ENCODE measurements around the gene KCNMA1.

KCNMA1 gene

DNA sequence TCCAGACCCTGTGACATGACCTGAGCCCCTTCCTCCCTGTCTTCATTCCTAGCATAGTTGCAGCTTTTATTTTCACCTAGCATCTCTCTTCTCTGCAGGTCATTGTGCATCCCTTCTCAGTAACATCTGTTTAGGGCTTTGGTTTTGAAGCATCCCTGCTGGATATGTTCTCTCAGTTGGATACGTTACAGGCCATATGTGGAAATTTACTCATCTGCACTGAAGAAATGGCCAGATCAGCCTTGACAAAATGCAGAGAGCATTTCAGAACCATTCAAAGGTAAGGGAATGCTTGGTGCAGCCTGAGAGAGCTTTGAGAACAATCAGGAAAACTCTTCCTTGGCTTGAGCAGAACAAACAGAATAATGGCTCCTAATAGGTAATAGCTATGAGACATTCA lies 647.0 kb downstream of the KCNMA1 start:
- Mint-ChIP-seq H3K36me3 (ENCODE audit: low read depth) (no peaks in the 10 kb centered on the region), H3K27ac (no peak overlapping the region), H3K9me3 (no peaks in the 10 kb centered on the region), H3K4me1 (ENCODE audit: low read depth) (no peaks in the 10 kb centered on the region), H3K4me3 (no peak overlapping the region), H3K27me3 (ENCODE audit: low read depth) (no peaks in the 10 kb centered on the region)

DNA sequence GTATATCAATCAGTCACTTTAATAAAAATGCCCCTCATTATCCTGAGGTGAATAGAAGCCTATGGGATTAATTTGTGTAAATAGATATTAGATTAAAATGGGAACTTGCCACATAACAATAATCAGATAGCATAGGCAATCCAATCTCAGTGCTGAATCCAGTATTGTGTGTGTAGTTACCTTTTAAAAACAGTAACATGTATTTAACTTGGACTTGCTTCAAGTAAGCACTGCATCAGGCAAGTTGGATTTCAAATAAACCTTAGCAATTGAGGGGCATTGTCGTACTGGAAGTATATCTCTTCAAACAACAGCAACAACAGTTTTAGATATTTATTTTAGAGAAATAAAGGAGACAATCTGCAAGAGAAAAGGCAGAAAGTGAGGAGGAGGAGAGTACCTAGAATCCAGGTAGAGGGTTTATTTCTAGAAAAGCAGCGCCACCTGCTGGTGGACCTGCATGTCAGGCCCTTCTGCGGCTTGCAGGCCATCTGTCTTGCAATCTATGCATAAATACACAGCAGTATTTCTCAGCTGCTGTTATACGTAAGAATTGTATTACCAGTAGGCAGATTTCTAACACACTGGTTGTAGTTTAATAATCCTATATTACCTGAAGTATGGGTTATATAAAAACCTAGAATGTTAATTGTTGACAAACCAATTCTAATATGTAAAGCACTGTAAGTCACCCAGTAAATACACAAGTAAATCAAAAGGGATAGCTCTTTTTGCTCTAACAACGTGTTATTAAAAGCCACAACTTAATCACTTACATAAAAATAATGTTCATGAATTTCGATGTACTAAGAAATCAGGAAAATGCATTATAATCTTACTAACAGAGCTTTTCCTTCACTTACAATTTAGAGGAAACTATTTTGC lies 652.8 kb downstream of the KCNMA1 start:
- Mint-ChIP-seq H3K36me3 (ENCODE audit: low read depth) (no peaks in the 10 kb centered on the region), H3K4me1 (ENCODE audit: low read depth) (no peaks in the 10 kb centered on the region), H3K9me3 (no peaks in the 10 kb centered on the region)

GRCh38 chr10:76983624-76984023 lies 654.0 kb downstream of the KCNMA1 start:
- Mint-ChIP-seq H3K4me1 (ENCODE audit: low read depth) (no peaks in the 10 kb centered on the region), H3K27ac (no peak overlapping the region), H3K4me3 (no peak overlapping the region), H3K36me3 (ENCODE audit: low read depth) (no peaks in the 10 kb centered on the region), H3K9me3 (no peaks in the 10 kb centered on the region), H3K27me3 (ENCODE audit: low read depth) (no peaks in the 10 kb centered on the region)

More for the DNA sequence above, 652.8 kb downstream of the KCNMA1 start:
- H3K4me3 Mint-ChIP-seq: no peak overlapping the region
- H3K27ac Mint-ChIP-seq: no peak overlapping the region
- no peaks in the 10 kb centered on the region for H3K27me3 Mint-ChIP-seq (ENCODE audit: low read depth)

GRCh38 chr10:76982671-76983070 lies 654.9 kb downstream of the KCNMA1 start:
- no peak overlapping the region for H3K4me3 Mint-ChIP-seq

DNA sequence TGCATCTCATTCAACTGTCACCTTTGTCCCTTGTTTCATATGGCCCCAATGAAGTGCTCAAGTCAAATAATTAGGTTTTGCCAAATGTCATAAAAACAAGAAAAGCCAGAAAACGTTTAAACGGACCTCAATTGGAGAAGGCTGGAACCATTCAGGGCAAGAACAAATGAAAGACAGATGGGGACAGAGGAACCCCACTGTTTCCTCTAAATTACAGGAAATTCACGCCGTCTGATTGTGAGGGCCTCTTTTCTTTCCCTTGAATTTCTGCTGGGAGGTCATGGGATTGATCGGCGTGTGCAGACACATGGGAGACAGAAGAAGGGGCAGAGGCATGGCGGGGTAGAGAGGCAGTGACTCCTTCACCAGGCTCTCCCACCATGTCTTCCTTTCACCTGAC lies 656.4 kb downstream of the KCNMA1 start:
- Mint-ChIP-seq H3K27ac (no peak overlapping the region), H3K9me3 (no peaks in the 10 kb centered on the region), H3K27me3 (ENCODE audit: low read depth) (no peaks in the 10 kb centered on the region), H3K36me3 (ENCODE audit: low read depth) (no peaks in the 10 kb centered on the region), H3K4me3 (no peak overlapping the region), H3K4me1 (ENCODE audit: low read depth) (no peaks in the 10 kb centered on the region)

More at GRCh38 chr10:76982671-76983070, 654.9 kb downstream of the KCNMA1 start:
- Mint-ChIP-seq H3K27ac (no peak overlapping the region), H3K36me3 (ENCODE audit: low read depth) (no peaks in the 10 kb centered on the region), H3K9me3 (no peaks in the 10 kb centered on the region), H3K27me3 (ENCODE audit: low read depth) (no peaks in the 10 kb centered on the region), H3K4me1 (ENCODE audit: low read depth) (no peaks in the 10 kb centered on the region)

GRCh38 chr10:76977901-76978300 lies 659.7 kb downstream of the KCNMA1 start:
- Mint-ChIP-seq H3K4me3 (no peak overlapping the region), H3K27ac (no peak overlapping the region), H3K27me3 (ENCODE audit: low read depth) (peaks cover 4% of the 10 kb centered on the region), H3K36me3 (ENCODE audit: low read depth) (no peaks in the 10 kb centered on the region), H3K4me1 (ENCODE audit: low read depth) (no peaks in the 10 kb centered on the region), H3K9me3 (no peaks in the 10 kb centered on the region)

DNA sequence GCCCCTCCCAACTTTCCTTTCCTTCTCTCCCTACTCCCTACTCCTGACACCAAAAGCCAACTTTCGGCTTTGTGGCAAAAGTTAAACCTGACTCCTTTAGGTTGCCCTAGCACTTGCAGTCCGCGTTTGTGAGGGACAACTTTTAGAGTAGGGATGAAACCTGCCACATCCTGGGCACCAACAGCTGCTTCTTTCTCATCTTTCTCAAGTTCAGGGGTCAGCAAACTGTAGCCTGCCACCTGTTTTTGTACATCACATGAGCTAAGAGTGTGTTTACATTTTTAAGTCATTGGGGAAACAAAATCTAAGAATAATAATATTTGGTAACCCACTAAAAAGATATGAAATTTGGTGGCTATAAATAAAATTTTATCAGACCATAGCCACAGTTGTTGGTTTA lies 660.6 kb downstream of the KCNMA1 start:
- Mint-ChIP-seq H3K27ac (no peak overlapping the region), H3K36me3 (ENCODE audit: low read depth) (no peaks in the 10 kb centered on the region), H3K4me1 (ENCODE audit: low read depth) (no peaks in the 10 kb centered on the region), H3K27me3 (ENCODE audit: low read depth) (peaks cover 4% of the 10 kb centered on the region), H3K4me3 (no peak overlapping the region), H3K9me3 (no peaks in the 10 kb centered on the region)

- no peak overlapping the region for H3K4me3 Mint-ChIP-seq
- H3K4me1 Mint-ChIP-seq (ENCODE audit: low read depth): no peaks in the 10 kb centered on the region
- peaks cover 4% of the 10 kb centered on the region for H3K27me3 Mint-ChIP-seq (ENCODE audit: low read depth)
- H3K27ac Mint-ChIP-seq: no peak overlapping the region
- H3K9me3 Mint-ChIP-seq: no peaks in the 10 kb centered on the region
- no peaks in the 10 kb centered on the region for H3K36me3 Mint-ChIP-seq (ENCODE audit: low read depth)
Observed at GRCh38 chr10:76976142-76976541, 661.5 kb downstream of the KCNMA1 start.

DNA sequence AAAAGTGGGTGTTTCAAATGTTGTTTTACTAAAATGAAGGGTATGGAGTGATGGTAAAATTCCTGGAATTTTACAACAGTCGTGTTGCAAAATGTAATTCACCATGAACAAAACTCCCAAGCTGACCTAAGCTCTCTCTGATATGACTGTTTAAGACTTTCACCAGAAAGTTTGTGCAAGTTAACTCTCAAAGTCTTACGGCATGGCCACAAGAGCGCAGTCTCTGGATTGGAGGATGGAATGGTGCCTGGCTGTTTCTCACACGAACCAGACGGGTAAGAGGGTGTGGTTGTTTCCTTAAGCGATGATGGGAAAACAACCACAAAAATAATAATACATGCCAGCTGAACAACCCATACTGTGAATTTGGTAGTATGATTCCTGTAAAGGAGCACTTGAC lies 662.5 kb downstream of the KCNMA1 start:
- H3K36me3 Mint-ChIP-seq (ENCODE audit: low read depth): no peaks in the 10 kb centered on the region
- H3K4me1 Mint-ChIP-seq (ENCODE audit: low read depth): no peaks in the 10 kb centered on the region
- peaks cover 4% of the 10 kb centered on the region for H3K27me3 Mint-ChIP-seq (ENCODE audit: low read depth)
- no peak overlapping the region for H3K4me3 Mint-ChIP-seq
- H3K9me3 Mint-ChIP-seq: no peaks in the 10 kb centered on the region
- H3K27ac Mint-ChIP-seq: no peak overlapping the region

- H3K9me3 Mint-ChIP-seq: no peaks in the 10 kb centered on the region
- no peaks in the 10 kb centered on the region for H3K4me1 Mint-ChIP-seq (ENCODE audit: low read depth)
- H3K27me3 Mint-ChIP-seq (ENCODE audit: low read depth): peaks cover 4% of the 10 kb centered on the region
- H3K4me3 Mint-ChIP-seq: no peak overlapping the region
- H3K36me3 Mint-ChIP-seq (ENCODE audit: low read depth): no peaks in the 10 kb centered on the region
- H3K27ac Mint-ChIP-seq: no peak overlapping the region
Observed at GRCh38 chr10:76974017-76974691, 663.5 kb downstream of the KCNMA1 start.

DNA sequence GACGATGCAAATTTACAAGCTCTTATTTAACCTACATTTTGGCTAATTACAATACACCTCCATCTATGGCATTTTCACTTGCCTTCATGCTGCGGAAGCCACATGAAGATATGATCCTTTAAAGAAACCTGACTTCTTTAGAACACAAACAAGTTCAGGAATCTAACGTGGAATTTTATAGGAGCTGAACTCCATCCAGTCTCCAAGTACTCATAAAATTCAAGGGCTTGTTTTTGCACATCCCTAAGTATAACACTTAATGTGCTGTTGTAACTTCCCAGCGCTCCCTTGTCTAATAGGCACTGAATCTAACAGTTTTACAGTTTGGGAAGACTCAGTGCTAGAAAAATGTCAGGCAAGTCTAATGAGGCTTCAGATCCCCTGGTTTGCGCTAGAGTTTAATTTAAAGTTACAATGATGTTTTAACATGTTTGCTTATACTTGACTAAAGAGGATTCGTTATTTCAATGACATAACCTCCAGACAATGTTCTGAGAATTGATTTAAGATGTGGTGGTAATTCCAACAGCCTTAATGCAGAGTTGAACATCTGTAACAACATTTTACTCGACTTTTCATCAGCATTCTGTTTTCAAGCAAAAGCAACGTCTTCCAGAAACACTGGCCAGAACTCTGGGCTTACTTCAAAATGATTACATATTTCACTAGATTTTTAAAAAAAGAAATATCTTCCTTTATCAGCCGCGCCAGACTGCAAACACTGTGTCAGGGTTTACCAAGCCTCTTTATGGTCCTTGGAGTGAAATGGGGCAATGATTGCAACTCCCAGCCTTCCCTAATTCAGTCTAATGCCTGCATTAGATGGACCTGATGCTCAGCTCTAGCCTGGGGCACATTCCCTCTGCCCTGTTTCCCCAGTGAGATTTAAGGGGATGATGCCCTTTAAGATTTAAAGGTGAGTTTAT lies 664.3 kb downstream of the KCNMA1 start:
- Mint-ChIP-seq H3K27ac (no peak overlapping the region), H3K4me1 (ENCODE audit: low read depth) (no peaks in the 10 kb centered on the region), H3K36me3 (ENCODE audit: low read depth) (no peaks in the 10 kb centered on the region), H3K4me3 (no peak overlapping the region), H3K9me3 (no peaks in the 10 kb centered on the region), H3K27me3 (ENCODE audit: low read depth) (peaks cover 4% of the 10 kb centered on the region)

GRCh38 chr10:76972541-76972940 lies 665.1 kb downstream of the KCNMA1 start:
- Mint-ChIP-seq H3K4me1 (ENCODE audit: low read depth) (no peaks in the 10 kb centered on the region), H3K9me3 (no peaks in the 10 kb centered on the region), H3K36me3 (ENCODE audit: low read depth) (no peaks in the 10 kb centered on the region), H3K4me3 (no peak overlapping the region), H3K27ac (no peak overlapping the region), H3K27me3 (ENCODE audit: low read depth) (peaks cover 4% of the 10 kb centered on the region)

DNA sequence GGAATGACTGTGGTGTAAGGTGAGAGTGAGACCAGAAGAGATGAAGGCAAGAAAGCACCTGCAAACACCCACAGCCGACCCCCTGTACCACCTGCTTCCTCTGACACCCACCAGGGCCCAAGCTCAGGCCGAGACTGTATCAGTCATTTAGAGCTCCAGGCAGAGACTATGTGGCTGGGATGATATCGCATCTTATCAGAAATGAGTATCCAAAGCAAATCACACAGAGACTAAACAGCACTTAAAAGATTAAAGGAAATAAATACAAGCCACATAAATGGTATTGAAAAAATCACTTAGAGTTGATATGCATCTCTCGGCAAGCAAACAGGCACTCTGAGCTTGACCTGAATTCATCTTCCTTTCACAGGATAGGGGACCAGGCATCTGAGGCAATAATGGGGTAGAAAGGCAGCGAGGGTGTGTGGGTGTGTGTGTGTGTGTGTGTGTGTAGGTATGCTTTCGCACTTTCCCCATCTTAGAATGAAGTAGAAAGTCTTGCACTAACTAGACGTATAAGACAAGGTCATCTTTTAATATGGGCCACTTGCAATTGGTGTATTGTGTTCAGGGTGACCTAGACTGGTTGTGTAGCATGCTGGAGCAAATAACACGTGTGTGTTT lies 665.9 kb downstream of the KCNMA1 start:
- H3K4me3 Mint-ChIP-seq: no peak overlapping the region
- no peaks in the 10 kb centered on the region for H3K4me1 Mint-ChIP-seq (ENCODE audit: low read depth)
- no peaks in the 10 kb centered on the region for H3K9me3 Mint-ChIP-seq
- H3K27ac Mint-ChIP-seq: no peak overlapping the region
- H3K27me3 Mint-ChIP-seq (ENCODE audit: low read depth): peaks cover 4% of the 10 kb centered on the region
- H3K36me3 Mint-ChIP-seq (ENCODE audit: low read depth): no peaks in the 10 kb centered on the region

All from T-helper 1 cell treated with Interleukin-12 subunit alpha and Interleukin-12 subunit beta and Interleukin-4 antibody, amounts not matched to agents 30 μg/mL and 1 μg/mL, for 36 hours (primary cell).